ENCODE results near the gene TMPRSS2. TPM values are rescaled to one million over a fixed set of nuclear protein-coding genes. Genes with fewer than 3 reads are reported as not detected.

Gene TMPRSS2
- total and polyA plus RNA-seq, 9 of the 15 experiments (the other 6 are each of a cell fraction or from before 2014, with no cell fraction given): 0.20 TPM; not detected in 8

- ATAC-seq: no peak
- no peak overlapping the region for H3K4me2 ChIP-seq (ENCODE audit: insufficient read depth, low read length)
- H3K27me3 ChIP-seq (ENCODE audit: control insufficient read depth in 2 of 2, insufficient read depth in 2 of 2, low read length in 2 of 2): peaks cover 3 to 39% of the 10 kb centered on the region in 2 experiments; a peak in 4 of 5 replicates
- TF ChIP-seq SMAD1 (IDR thresholded peaks at IDR 0.05; ENCODE audit: low read depth, low read length, partially characterized antibody): no peak
- TF ChIP-seq ZNF766 (CRISPR knock-in tag; conservative IDR thresholded peaks at IDR 0.05): no peak
- TF ChIP-seq CBX2 (IDR thresholded peaks at IDR 0.05; ENCODE audit: insufficient read depth, low read length, poor library complexity, severe bottlenecking): no peak
- TF ChIP-seq TAF7 (tag; IDR thresholded peaks at IDR 0.05): no peak
- TF ChIP-seq ZC3H4 (CRISPR knock-in tag; IDR thresholded peaks at IDR 0.05; ENCODE audit: borderline replicate concordance): no peak
- TF ChIP-seq SIN3B (IDR thresholded peaks at IDR 0.05; ENCODE audit: low read depth): no peak
- no peak for TF ChIP-seq MEIS2 (IDR thresholded peaks at IDR 0.05; ENCODE audit: partially characterized antibody)
- no peak for TF ChIP-seq BHLHE40 (IDR thresholded peaks at IDR 0.05; ENCODE audit: low read length)
- TF ChIP-seq E2F5 (CRISPR knock-in tag; IDR thresholded peaks at IDR 0.05): no peak
- no peak for TF ChIP-seq FOXP1 (CRISPR knock-in tag; IDR thresholded peaks at IDR 0.05)
- no peak for TF ChIP-seq ZNF143 (CRISPR knock-in tag; IDR thresholded peaks at IDR 0.05)
- H2AFZ ChIP-seq (ENCODE audit: low read depth, low read length): no peak overlapping the region
- H3K79me2 ChIP-seq (ENCODE audit: control insufficient read depth, insufficient read depth, low read length): no peaks in the 10 kb centered on the region
- no peaks in the 10 kb centered on the region for H3K9me1 ChIP-seq (ENCODE audit: control insufficient read depth, insufficient read depth, low read length)
- no peaks in the 10 kb centered on the region for H3K36me3 ChIP-seq (ENCODE audit: control insufficient read depth, insufficient read depth, low read length)
- ChIA-PET POLR2A (no interaction called here), CTCF (ENCODE audit: low intra/inter-chr PET ratio) (no interaction called here)
- DNase-seq (ENCODE audit: extremely low read depth in 1 of 4, low spot score in 3 of 4): no peak
- no peak overlapping the region for H3K4me3 ChIP-seq
- no TSS peak for BruUV-seq (replicated peaks)
- in situ Hi-C loops (cut with MboI) (no loop called here), intact Hi-C loops (cut with micrococcal nuclease) (no loop called here)
- no peak overlapping the region for H3K9ac ChIP-seq (ENCODE audit: insufficient read depth in 1 of 2, low read depth in 2 of 2, low read length in 2 of 2)
- H3K27ac ChIP-seq (ENCODE audit: extremely low read depth, low read depth, low read length): no peak overlapping the region
- 5% methylated on average over 32 of the region's 33 CpGs for WGBS (ENCODE audit: insufficient coverage, low coverage, missing lambda C conversion rate)
- no peaks in the 10 kb centered on the region for H3K9me3 ChIP-seq (replicated peaks; ENCODE audit: control insufficient read depth, insufficient read depth, low read depth, low read length)
- H3K4me1 ChIP-seq (replicated peaks in 1 of 2; ENCODE audit: control insufficient read depth in 2 of 2, insufficient read depth in 2 of 2, low read length in 2 of 2): no peaks in the 10 kb centered on the region
- H4K20me1 ChIP-seq (replicated peaks; ENCODE audit: control insufficient read depth, insufficient read depth, low read length): no peaks in the 10 kb centered on the region
- FAIRE-seq: no peak
Measured at GRCh38 chr21:41472753-41473548, 35.0 kb downstream of the TMPRSS2 start.
